OCI-LY7 (cell line): ENCODE data around the gene BPIFA2. TPM values are rescaled to one million over a fixed set of nuclear protein-coding genes. Genes with fewer than 3 reads are reported as not detected.

Experiments used
- BruUV-seq: library from RNA; stranded (reverse); fragments of 400-500 nt; replicated peaks from 2 replicates; lab custom pipeline; 2021; lab: Mats Ljungman, UMichigan
- CTCF ChIA-PET: fragments of 300-600 bp; sonication (Branson Sonifier 250); formaldehyde crosslinking; loops from one replicate; lab custom pipeline; 2022; ENCODE audit warnings: antibody characterized with exemption; ENCODE audit not compliant: unreplicated experiment; lab: Charles Lee
- POLR2A ChIA-PET: fragments of 300-600 bp; sonication (Branson Sonifier 250); formaldehyde crosslinking; loops from one replicate; lab custom pipeline; 2022; ENCODE audit warnings: antibody characterized with exemption; lab: Charles Lee
- DNase-seq: peaks from one replicate; pipeline ENCODE4 v3.0.0-alpha.2; 2015; ENCODE audit warnings: low spot score
- H2AFZ ChIP-seq: fragments of 200-600 bp; sonication (generic), shearing (Covaris generic); 2 replicates; pipeline ENCODE4 v1.6.1; 2014; ENCODE audit warnings: mild to moderate bottlenecking, antibody characterized with exemption, low read length, moderate library complexity
- H3K27ac ChIP-seq: fragments of 200-600 bp; sonication (generic); 2 replicates; pipeline ENCODE4 v1.5.1; 2014; ENCODE audit warnings: mixed run types, low read depth, mild to moderate bottlenecking, moderate library complexity, low read length, inconsistent platforms; ENCODE audit not compliant: poor library complexity, severe bottlenecking
- H3K36me3 ChIP-seq: fragments of 200-600 bp; sonication (generic); 2 replicates; pipeline ENCODE4 v1.6.1; 2014; ENCODE audit warnings: mild to moderate bottlenecking, antibody characterized with exemption, low read length, moderate library complexity, mixed read lengths; ENCODE audit not compliant: insufficient read depth
- H3K4me1 ChIP-seq: fragments of 200-600 bp; sonication (generic); 2 replicates; pipeline ENCODE4 v1.5.1; 2014; ENCODE audit warnings: mild to moderate bottlenecking, low read length; ENCODE audit not compliant: insufficient read depth, poor library complexity, severe bottlenecking
- H3K4me2 ChIP-seq: fragments of 200-600 bp; sonication (generic); 2 replicates; pipeline ENCODE4 v1.6.1; 2014; ENCODE audit warnings: mild to moderate bottlenecking, low read length
- H3K4me3 ChIP-seq: fragments of 200-600 bp; sonication (generic); 2 replicates; pipeline ENCODE4 v1.5.1; 2014; ENCODE audit warnings: mild to moderate bottlenecking, low read depth, low read length; ENCODE audit not compliant: poor library complexity, severe bottlenecking
- H3K79me2 ChIP-seq: fragments of 200-600 bp; sonication (generic); 2 replicates; pipeline ENCODE4 v1.6.1; 2016; ENCODE audit warnings: low read depth, mild to moderate bottlenecking, low read length, moderate library complexity, mixed read lengths; ENCODE audit not compliant: insufficient read depth
- H3K9me2 ChIP-seq: fragments of 200-600 bp; sonication (generic); 2 replicates; pipeline ENCODE4 v1.6.1; 2016; ENCODE audit warnings: mild to moderate bottlenecking, low read length, mixed read lengths; ENCODE audit not compliant: insufficient read depth
- H3K9me3 ChIP-seq: fragments of 200-600 bp; sonication (generic); 2 replicates; pipeline ENCODE4 v1.6.1; 2014; ENCODE audit warnings: mild to moderate bottlenecking, mixed run types, low read length, mixed read lengths
- H4K20me1 ChIP-seq: fragments of 200-600 bp; sonication (generic); 2 replicates; pipeline ENCODE4 v1.6.1; 2014; ENCODE audit warnings: mild to moderate bottlenecking, antibody characterized with exemption, low read length, moderate library complexity, mixed read lengths; ENCODE audit not compliant: insufficient read depth
- EZH2phosphoT487 ChIP-seq: fragments of 200-600 bp; sonication (generic); IDR thresholded peaks from 2 replicates; pipeline ENCODE4 v1.6.1; 2018; ENCODE audit warnings: low read depth, borderline replicate concordance, mild to moderate bottlenecking, mixed run types, antibody characterized with exemption, low read length, moderate library complexity, mixed read lengths
- intact Hi-C: fragments of 100-400 bp; cut with micrococcal nuclease; formaldehyde crosslinking; loops from one replicate; pipeline ENCODE4 v1.10.0; 2022; ENCODE audit not compliant: unreplicated experiment
- total RNA-seq, 2 experiments: library from RNA; depleted of rRNA in 1 of 2; stranded (reverse); fragments of >200 nt in 1 of 2; shearing (Covaris generic) in 1 of 2; gene quantifications; 2 replicates each; pipeline ENCODE4 v1.2.3, GENCODE V29; 2014 to 2022
- TF ChIP-seq, protein P1 (sequence below): fragments of 200-600 bp; sonication (generic); conservative IDR thresholded peaks from 2 replicates; pipeline ENCODE4 v1.5.1; 2014; ENCODE audit warnings: mild to moderate bottlenecking, antibody characterized with exemption, low read length, moderate library complexity, mixed read lengths

BPIFA2 gene
- total RNA-seq, 2 experiments from 2014 or later = not detected

DNA sequence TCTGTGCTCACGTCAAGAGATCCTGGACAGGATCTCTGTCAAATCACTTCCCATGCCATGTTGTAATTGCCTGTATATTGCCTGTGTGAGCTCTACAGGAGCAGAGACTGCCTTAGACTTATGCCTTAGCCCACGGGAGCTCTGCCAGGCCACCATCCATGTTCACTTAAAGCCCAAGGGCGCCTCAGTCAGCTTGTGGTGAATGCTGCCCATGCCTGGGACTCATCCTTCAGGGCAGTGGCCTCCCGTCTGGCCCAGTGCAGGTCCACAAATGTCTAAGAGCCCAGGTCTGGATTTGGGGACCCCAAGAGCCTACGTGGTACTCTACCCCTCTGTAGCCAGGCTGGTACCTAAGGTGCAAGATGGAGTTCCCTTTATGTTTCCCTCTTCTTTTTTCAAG, 22.4 kb upstream of the BPIFA2 start:
- TF ChIP-seq, protein P1, sequence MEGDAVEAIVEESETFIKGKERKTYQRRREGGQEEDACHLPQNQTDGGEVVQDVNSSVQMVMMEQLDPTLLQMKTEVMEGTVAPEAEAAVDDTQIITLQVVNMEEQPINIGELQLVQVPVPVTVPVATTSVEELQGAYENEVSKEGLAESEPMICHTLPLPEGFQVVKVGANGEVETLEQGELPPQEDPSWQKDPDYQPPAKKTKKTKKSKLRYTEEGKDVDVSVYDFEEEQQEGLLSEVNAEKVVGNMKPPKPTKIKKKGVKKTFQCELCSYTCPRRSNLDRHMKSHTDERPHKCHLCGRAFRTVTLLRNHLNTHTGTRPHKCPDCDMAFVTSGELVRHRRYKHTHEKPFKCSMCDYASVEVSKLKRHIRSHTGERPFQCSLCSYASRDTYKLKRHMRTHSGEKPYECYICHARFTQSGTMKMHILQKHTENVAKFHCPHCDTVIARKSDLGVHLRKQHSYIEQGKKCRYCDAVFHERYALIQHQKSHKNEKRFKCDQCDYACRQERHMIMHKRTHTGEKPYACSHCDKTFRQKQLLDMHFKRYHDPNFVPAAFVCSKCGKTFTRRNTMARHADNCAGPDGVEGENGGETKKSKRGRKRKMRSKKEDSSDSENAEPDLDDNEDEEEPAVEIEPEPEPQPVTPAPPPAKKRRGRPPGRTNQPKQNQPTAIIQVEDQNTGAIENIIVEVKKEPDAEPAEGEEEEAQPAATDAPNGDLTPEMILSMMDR = no peak
- no peak for TF ChIP-seq EZH2phosphoT487
- no peaks in the 10 kb centered on the region for H4K20me1 ChIP-seq
- DNase-seq = no peak
- no peaks in the 10 kb centered on the region for H3K4me1 ChIP-seq
- ChIA-PET POLR2A (no interaction called here), CTCF (no interaction called here)
- no peaks in the 10 kb centered on the region for H3K9me3 ChIP-seq
- H3K36me3 ChIP-seq = no peaks in the 10 kb centered on the region
- no peaks in the 10 kb centered on the region for H3K79me2 ChIP-seq
- BruUV-seq = no TSS peak
- H2AFZ ChIP-seq = no peak overlapping the region
- no peak overlapping the region for H3K4me2 ChIP-seq
- H3K27ac ChIP-seq = no peak overlapping the region
- no peak overlapping the region for H3K4me3 ChIP-seq
- H3K9me2 ChIP-seq = no peaks in the 10 kb centered on the region
- intact Hi-C loops = no loop called here

DNA sequence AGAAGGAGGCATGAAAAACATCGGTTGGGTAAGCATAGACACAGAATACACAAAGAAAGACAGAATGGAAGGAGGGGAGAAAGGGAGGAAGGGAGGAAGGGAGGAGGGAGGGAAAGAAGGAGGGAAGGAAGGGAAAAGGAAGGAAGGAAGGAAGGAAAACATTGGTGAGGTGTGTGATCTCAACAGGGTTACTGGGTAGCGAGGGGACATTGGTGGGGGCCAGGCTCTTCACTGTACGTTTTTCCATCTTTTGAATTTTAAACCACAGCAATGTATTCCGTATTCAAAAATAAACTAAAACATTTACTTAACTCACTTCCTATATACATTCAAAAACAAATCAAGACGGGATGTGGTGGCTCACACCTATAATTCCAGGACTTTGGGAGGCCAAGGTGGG, 20.7 kb upstream of the BPIFA2 start:
- Histone ChIP-seq H3K79me2 (no peaks in the 10 kb centered on the region), H3K4me2 (no peak overlapping the region), H3K27ac (no peak overlapping the region), H3K36me3 (no peaks in the 10 kb centered on the region), H3K9me3 (no peaks in the 10 kb centered on the region), H3K4me3 (no peak overlapping the region), H2AFZ (no peak overlapping the region), H3K9me2 (no peaks in the 10 kb centered on the region), H3K4me1 (no peaks in the 10 kb centered on the region), H4K20me1 (no peaks in the 10 kb centered on the region)
- ChIA-PET POLR2A (no interaction called here), CTCF (no interaction called here)
- intact Hi-C loops = no loop called here
- no TSS peak for BruUV-seq
- DNase-seq = no peak
- TF ChIP-seq, protein P1 = no peak
- TF ChIP-seq EZH2phosphoT487 = no peak

DNA sequence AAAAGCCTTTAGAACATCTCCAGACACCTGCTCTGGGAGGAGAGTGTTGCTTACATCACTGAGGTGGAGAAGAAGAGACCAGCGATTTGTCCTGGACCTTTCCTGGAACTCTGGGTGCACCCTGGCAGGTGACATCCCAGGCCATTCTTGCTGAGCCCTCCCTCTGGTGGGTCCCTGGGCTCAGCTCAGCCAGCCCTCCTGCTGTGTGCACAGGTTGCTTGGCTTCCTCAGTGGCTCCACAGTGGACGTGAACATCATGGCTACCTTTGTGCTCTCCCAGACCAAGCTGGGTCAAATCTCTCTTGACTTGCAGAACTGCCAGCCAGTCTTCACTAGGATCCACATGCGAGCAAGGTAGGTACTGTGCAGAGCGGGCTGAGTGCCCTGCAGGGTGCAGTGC, 19.9 kb upstream of the BPIFA2 start:
- H3K27ac ChIP-seq = no peak overlapping the region
- H3K9me2 ChIP-seq = no peaks in the 10 kb centered on the region
- ChIA-PET POLR2A (no interaction called here), CTCF (no interaction called here)
- no peaks in the 10 kb centered on the region for H3K79me2 ChIP-seq
- H3K4me1 ChIP-seq = no peaks in the 10 kb centered on the region
- H3K4me3 ChIP-seq = no peak overlapping the region
- no TSS peak for BruUV-seq
- TF ChIP-seq EZH2phosphoT487 = no peak
- TF ChIP-seq, protein P1 = no peak
- H3K4me2 ChIP-seq = no peak overlapping the region
- DNase-seq = no peak
- H2AFZ ChIP-seq = no peak overlapping the region
- no peaks in the 10 kb centered on the region for H3K9me3 ChIP-seq
- no peaks in the 10 kb centered on the region for H4K20me1 ChIP-seq
- H3K36me3 ChIP-seq = no peaks in the 10 kb centered on the region
- intact Hi-C loops = no loop called here
